HepG2 (cell line): ENCODE results near the gene HAGHL. TPM values are rescaled to one million over a fixed set of nuclear protein-coding genes. Genes with fewer than 3 reads are reported as not detected.

Experiments
- ATAC-seq: fragments of 200-7000 bp; cut with Tn5 transposase; 3 replicates; pipeline ENCODE4 v1.9.1; 2020; ENCODE audit warnings: mild to moderate bottlenecking, moderate library complexity
- BruUV-seq: library from RNA; stranded (reverse); fragments of 400-500 nt; replicated peaks from 2 replicates; lab custom pipeline; 2021; lab: Mats Ljungman, UMichigan
- CTCF ChIA-PET: fragments of 300-600 bp; formaldehyde crosslinking; extraction: SDS; loops from one replicate; lab custom pipeline; 2021; ENCODE audit warnings: low total read pairs, inconsistent platforms, low intra/inter-chr PET ratio; lab: Yijun Ruan, JAX
- POLR2A ChIA-PET: fragments of 350-600 bp; sonication (Branson Sonifier 250); formaldehyde crosslinking; loops from one replicate; lab custom pipeline; 2020; ENCODE audit warnings: antibody characterized with exemption, inconsistent platforms; lab: Yijun Ruan, JAX
- DNase-seq: peaks from one replicate; pipeline ENCODE4 v3.0.0-alpha.2; 2015; ENCODE audit warnings: low spot score
- FAIRE-seq: peaks from 3 replicates; lab custom pipeline; 2011; peaks lifted over from hg19 to GRCh38; lab: Jason Lieb, UNC
- H2AFZ ChIP-seq: one replicate; pipeline ENCODE4 v1.6.1; 2011; ENCODE audit warnings: low read length, inconsistent platforms
- H3K27ac ChIP-seq: fragments of 300-600 bp; 3 replicates; pipeline ENCODE4 v1.8.0; 2011; ENCODE audit warnings: mixed run types, mild to moderate bottlenecking, mixed read lengths, low read length, inconsistent platforms; ENCODE audit not compliant: insufficient read depth; ENCODE audit errors: extremely low read length
- H3K27me3 ChIP-seq, 2 experiments: fragments of 200-600 bp in 1 of 2; 2 replicates in 1 of 2; 3 replicates in 1 of 2; pipeline versions ENCODE4 v1.6.0 to v1.8.0; 2011; ENCODE audit warnings: low read length in 2 of 2, mild to moderate bottlenecking in 2 of 2, moderate library complexity in 2 of 2, inconsistent platforms in 1 of 2; ENCODE audit not compliant: insufficient read depth in 2 of 2, control insufficient read depth in 1 of 2
- H3K36me3 ChIP-seq, 2 experiments: fragments of 200-600 bp in 1 of 2; replicated peaks in 1 of 2; 2 replicates in 1 of 2; 3 replicates in 1 of 2; pipeline versions ENCODE4 v1.5.1 to v1.8.0; 2011; ENCODE audit warnings: low read length in 2 of 2, inconsistent platforms in 1 of 2; ENCODE audit not compliant: insufficient read depth in 2 of 2, control insufficient read depth in 1 of 2
- H3K4me1 ChIP-seq: 2 replicates; pipeline ENCODE4 v1.5.1; 2012; ENCODE audit warnings: low read length, inconsistent platforms; ENCODE audit not compliant: insufficient read depth
- H3K4me2 ChIP-seq: 2 replicates; pipeline ENCODE4 v1.6.0; 2011; ENCODE audit warnings: low read depth, low read length, inconsistent platforms
- H3K4me3 ChIP-seq, 3 experiments: fragments of 200-600 bp in 1 of 3; sonication (generic), shearing (Covaris generic) in 1 of 3; replicated peaks in 1 of 3; 2 replicates each; pipeline ENCODE4 v1.5.1; 2011 to 2016; ENCODE audit warnings: low read length in 3 of 3, inconsistent platforms in 2 of 3, low read depth in 2 of 3, mild to moderate bottlenecking in 2 of 3, control low read depth in 1 of 3, mixed read lengths in 1 of 3; ENCODE audit not compliant: insufficient read depth in 1 of 3
- H3K79me2 ChIP-seq: one replicate; pipeline ENCODE4 v1.6.1; 2011; ENCODE audit warnings: low read length, inconsistent platforms; ENCODE audit not compliant: insufficient read depth
- H3K9ac ChIP-seq: 2 replicates; pipeline ENCODE4 v1.6.0; 2011; ENCODE audit warnings: mild to moderate bottlenecking, low read depth, low read length, inconsistent platforms; ENCODE audit not compliant: insufficient read depth
- H3K9me3 ChIP-seq: 2 replicates; pipeline ENCODE4 v1.5.1; 2012; ENCODE audit warnings: mild to moderate bottlenecking, low read length
- H4K20me1 ChIP-seq: 2 replicates; pipeline ENCODE4 v1.6.0; 2011; ENCODE audit warnings: inconsistent platforms, mild to moderate bottlenecking, low read length, moderate library complexity; ENCODE audit not compliant: insufficient read depth
- BHLHE40 ChIP-seq: IDR thresholded peaks from 2 replicates; pipeline ENCODE4 v1.6.1; 2011; ENCODE audit warnings: low read length, improper control_type of control experiment
- CERS6 ChIP-seq: sonication (generic); formaldehyde crosslinking; IDR thresholded peaks from 2 replicates; pipeline ENCODE4 v1.5.0; 2020; ENCODE audit warnings: missing genetic modification reagents
- CTCF ChIP-seq: sonication (generic); formaldehyde crosslinking; IDR thresholded peaks from 2 replicates; pipeline ENCODE4 v1.5.0; 2020; ENCODE audit warnings: mild to moderate bottlenecking, missing genetic modification reagents, moderate library complexity
- MAX ChIP-seq: IDR thresholded peaks from 2 replicates; pipeline ENCODE4 v1.6.1; 2012; ENCODE audit warnings: inconsistent platforms
- MXD4 ChIP-seq: IDR thresholded peaks from 2 replicates; pipeline ENCODE4 v1.6.1; 2016; ENCODE audit warnings: mild to moderate bottlenecking, missing biosample characterization, missing genetic modification reagents
- PATZ1 ChIP-seq: sonication (generic); formaldehyde crosslinking; IDR thresholded peaks from 2 replicates; pipeline ENCODE4 v1.4.0; 2020; ENCODE audit warnings: missing genetic modification reagents
- PLRG1 ChIP-seq: fragments of 450-650 bp; conservative IDR thresholded peaks from 2 replicates; pipeline ENCODE4 v1.6.1; 2016
- PRDM15 ChIP-seq: sonication (generic); formaldehyde crosslinking; IDR thresholded peaks from 2 replicates; pipeline ENCODE4 v1.4.0; 2020; ENCODE audit warnings: missing genetic modification reagents
- RAD21 ChIP-seq: fragments of 450-650 bp; formaldehyde crosslinking; IDR thresholded peaks from 2 replicates; pipeline ENCODE4 v1.5.0; 2020; ENCODE audit warnings: mild to moderate bottlenecking
- RBM22 ChIP-seq: fragments of 200-400 bp; formaldehyde crosslinking; optimal IDR thresholded peaks from 2 replicates; pipeline ENCODE3; 2017; ENCODE audit warnings: mild to moderate bottlenecking, low read length, moderate library complexity
- SIN3B ChIP-seq: fragments of 150-350 bp; IDR thresholded peaks from 2 replicates; pipeline ENCODE4 v1.6.1; 2014; ENCODE audit warnings: low read length
- SP5 ChIP-seq: IDR thresholded peaks from 2 replicates; pipeline ENCODE4 v1.6.1; 2016; ENCODE audit warnings: low read depth, borderline replicate concordance
- TBP ChIP-seq: sonication (generic); formaldehyde crosslinking; IDR thresholded peaks from 2 replicates; pipeline ENCODE4 v1.5.0; 2020; ENCODE audit warnings: missing genetic modification reagents
- ZNF207 ChIP-seq: fragments of 450-650 bp; IDR thresholded peaks from 2 replicates; pipeline ENCODE4 v1.6.1; 2016; ENCODE audit warnings: antibody characterized with exemption, borderline replicate concordance
- ZNF484 ChIP-seq: sonication (generic); formaldehyde crosslinking; IDR thresholded peaks from 2 replicates; pipeline ENCODE4 v1.5.1; 2020; ENCODE audit warnings: mild to moderate bottlenecking, low read depth, missing genetic modification reagents, borderline replicate concordance
- ZZZ3 ChIP-seq: sonication (generic); formaldehyde crosslinking; IDR thresholded peaks from 2 replicates; pipeline ENCODE4 v1.4.0; 2020; ENCODE audit warnings: missing genetic modification reagents, mild to moderate bottlenecking, borderline replicate concordance
- WGBS: methylation state at CpG from one replicate; pipeline ENCODE4 v1.1.6; 2017; ENCODE audit warnings: low lambda C conversion rate; 5-methylcytosine and 5-hydroxymethylcytosine counted together
- in situ Hi-C: cut with HindIII; loops from 2 replicates; pipeline ENCODE4 v1.10.0; 2017; ENCODE audit warnings: low pct_unique_long_range_greater_than_20kb; ENCODE audit not compliant: extremely low pct_ligation_motif_present
- intact Hi-C: fragments of 100-400 bp; cut with micrococcal nuclease; formaldehyde crosslinking; loops from one replicate; pipeline ENCODE4 v1.10.0; 2022; ENCODE audit not compliant: unreplicated experiment
- polyA plus RNA-seq, 8 experiments: library from polyadenylated mRNA; depleted of rRNA in 3 of 8; stranded (reverse) in 7 of 8; unstranded in 1 of 8; fragments of >200 nt; fragmentation: Illumina TruSeq in 4 of 8; extraction: Trizol in 4 of 8; gene quantifications; 2 replicates each; pipeline versions ENCODE4 v1.2.1 to v1.2.3, GENCODE V29; 2011 to 2016; ENCODE audit warnings: low read depth in 4 of 8, missing spikeins in 1 of 8, mixed read lengths in 1 of 8; ENCODE audit not compliant: insufficient read depth in 1 of 8
- total RNA-seq, 5 experiments: library from RNA; depleted of rRNA; stranded (reverse); fragments of >200 nt; fragmentation: Illumina TruSeq; extraction: Trizol; gene quantifications; 2 replicates each; pipeline ENCODE4 v1.2.3, GENCODE V29; 2016; ENCODE audit warnings: low read depth in 1 of 5

The HAGHL gene
- total and polyA plus RNA-seq, 2 of the 13 experiments (the other 11 are each of a cell fraction or from before 2014, with no cell fraction given) = 3.4 to 8.4 TPM

- no peak for TF ChIP-seq ZNF484
- no peak for TF ChIP-seq PLRG1
Observed at GRCh38 chr16:732332-732731, 5.4 kb downstream of the HAGHL start (continued).

GRCh38 chr16:732936-733335, 6.0 kb downstream of the HAGHL start:
- 0 out of 2 replicates have a peak, but pooled peaks cover 2% of the 10 kb centered on the region for H4K20me1 ChIP-seq
- H3K4me2 ChIP-seq = no peak overlapping the region
- H3K36me3 ChIP-seq = peaks cover 3 to 25% of the 10 kb centered on the region in 2 experiments; a peak in 2 of 5 replicates
- ChIA-PET POLR2A (interaction anchor here (1.2 to 2.2 kb wide), 2 partner anchors 12 to 20 kb away, joined by 3 to 7 read pairs; partner anchors contain the start of gene ANTKMT), CTCF (interaction anchor here (2.7 kb wide), 1 partner anchor 21 kb away, joined by 19 read pairs; no protein-coding TSS in a partner anchor)
- H3K4me3 ChIP-seq = no peak overlapping the region
- no peak overlapping the region for H3K27ac ChIP-seq
- H3K9ac ChIP-seq = no peak overlapping the region
- H3K4me1 ChIP-seq = no peaks in the 10 kb centered on the region
- FAIRE-seq (no peak), DNase-seq (no peak), ATAC-seq (no peak)
- H3K9me3 ChIP-seq = no peaks in the 10 kb centered on the region
- 89% methylated on average over 6 of the region's 13 CpGs for WGBS
- TF ChIP-seq ZZZ3 (CRISPR knock-in tag) (no peak), PATZ1 (no peak), TBP (CRISPR knock-in tag) (no peak), MXD4 (CRISPR knock-in tag) (no peak), PRDM15 (CRISPR knock-in tag) (no peak), RBM22 (no peak), RAD21 (CRISPR knock-in tag) (0 out of 2 replicates have a peak, but pooled peaks have one; percentile 12), SP5 (CRISPR knock-in tag) (no peak), MAX (no peak), CERS6 (no peak), SIN3B (no peak), ZNF207 (no peak), BHLHE40 (no peak), CTCF (CRISPR knock-in tag) (peak; percentile 42)
- no peak overlapping the region for H2AFZ ChIP-seq
- no peaks in the 10 kb centered on the region for H3K27me3 ChIP-seq
- in situ Hi-C loops = no loop called here
- H3K79me2 ChIP-seq = no peaks in the 10 kb centered on the region
- intact Hi-C loops = no loop called here
- no TSS peak for BruUV-seq
